ENCODE measurements around the gene FAM229A. TPM values are rescaled to one million over a fixed set of nuclear protein-coding genes. Genes with fewer than 3 reads are reported as not detected.

The FAM229A gene
- total RNA-seq (10 to 100 TPM; 10.5 to 23.5 (median 13.8) TPM), polyA plus RNA-seq (10 to 100 TPM; 10.8 to 27.6 (median 26.5) TPM)
- long read RNA-seq, donor 1, partial matches to known transcripts = 0 of 4 reads
- long read RNA-seq, donor 1, other reads (novel, unspliced or antisense) = 0 of 4 reads
- long read RNA-seq, donor 2, partial matches to known transcripts = 0 of 2 reads
- long read RNA-seq, donor 2, other reads (novel, unspliced or antisense) = 0 of 2 reads

- peaks cover 0 to 17% (median 0%) of the 10 kb centered on the region in 7 donors for H3K27me3 ChIP-seq (replicated peaks in 1 of 7)
- peak within 1 kb of the TSS in 7 of 8 donors; percentile 15 to 65 (median 48) for H3K27ac ChIP-seq
- no peak for TF ChIP-seq CTCF (IDR thresholded peaks at IDR 0.05 in 8 of 11, conservative IDR thresholded peaks at IDR 0.05 in 3 of 11)
- TF ChIP-seq POLR2A (IDR thresholded peaks at IDR 0.05) = no peak
- TF ChIP-seq POLR2AphosphoS5 (IDR thresholded peaks at IDR 0.05) = no peak
- intact Hi-C loops (cut with DNase I; ENCODE audit: low total_unique reads) = no loop called here
- peak within 1 kb of the TSS in 7 of 8 donors; percentile 15 to 61 (median 27) for H3K4me3 ChIP-seq
- no peaks in the 10 kb centered on the region for H3K9me3 ChIP-seq
- peak; percentile 56 for DNase-seq
- peaks cover 0 to 61% (median 37%) of the 10 kb centered on the region in 6 donors for H3K36me3 ChIP-seq
- H3K4me1 ChIP-seq = peaks cover 8 to 40% (median 30%) of the 10 kb centered on the region in 6 donors
- WGBS, 5 donors = 70 to 77% (median 76%) methylated on average over 17 of the region's 17 CpGs
Measured at GRCh38 chr1:32362474-32363313, at the start of gene FAM229A, which contains the start of gene TSSK3. Gene FAM229A (minus strand): TSS chr1:32362485. CDS start chr1:32362091, 394 bp downstream. Gene TSSK3 (plus strand): TSS chr1:32362539. CDS start chr1:32362702, 163 bp downstream.

DNA sequence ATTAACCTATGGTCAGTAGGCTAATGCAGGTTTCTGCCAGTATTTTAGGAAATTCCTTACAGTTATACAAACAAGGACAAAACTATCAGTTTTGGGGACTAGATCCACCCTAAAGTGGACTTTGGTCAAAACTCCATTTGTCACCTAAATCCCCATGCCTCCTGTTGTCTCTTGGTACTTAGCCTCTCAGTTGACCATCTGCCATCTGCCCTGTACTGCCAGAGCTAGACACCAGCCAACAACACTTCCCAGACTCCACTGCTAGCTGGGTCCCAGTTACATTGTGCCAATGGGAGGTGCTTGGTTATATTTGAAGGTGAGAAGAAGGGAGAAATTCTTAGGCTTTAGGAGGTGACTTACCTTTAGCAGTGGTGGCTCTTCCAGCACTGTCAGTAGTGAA, 49.0 kb upstream of the FAM229A start:
- Histone ChIP-seq H3K4me1 (peaks cover 0 to 8% (median 2%) of the 10 kb centered on the region in 6 donors), H3K9me3 (peaks cover 0 to 12% (median 6%) of the 10 kb centered on the region in 8 donors), H3K27me3 (replicated peaks in 1 of 7) (no peaks in the 10 kb centered on the region), H3K4me3 (no peak overlapping the region), H3K27ac (no peak overlapping the region), H3K36me3 (no peaks in the 10 kb centered on the region)
- intact Hi-C loops (cut with DNase I; ENCODE audit: low total_unique reads) = no loop called here
- no peak for DNase-seq
- no peak for TF ChIP-seq CTCF (IDR thresholded peaks at IDR 0.05 in 8 of 11, conservative IDR thresholded peaks at IDR 0.05 in 3 of 11)
- TF ChIP-seq POLR2AphosphoS5 (IDR thresholded peaks at IDR 0.05) = no peak
- TF ChIP-seq POLR2A (IDR thresholded peaks at IDR 0.05) = no peak

DNA sequence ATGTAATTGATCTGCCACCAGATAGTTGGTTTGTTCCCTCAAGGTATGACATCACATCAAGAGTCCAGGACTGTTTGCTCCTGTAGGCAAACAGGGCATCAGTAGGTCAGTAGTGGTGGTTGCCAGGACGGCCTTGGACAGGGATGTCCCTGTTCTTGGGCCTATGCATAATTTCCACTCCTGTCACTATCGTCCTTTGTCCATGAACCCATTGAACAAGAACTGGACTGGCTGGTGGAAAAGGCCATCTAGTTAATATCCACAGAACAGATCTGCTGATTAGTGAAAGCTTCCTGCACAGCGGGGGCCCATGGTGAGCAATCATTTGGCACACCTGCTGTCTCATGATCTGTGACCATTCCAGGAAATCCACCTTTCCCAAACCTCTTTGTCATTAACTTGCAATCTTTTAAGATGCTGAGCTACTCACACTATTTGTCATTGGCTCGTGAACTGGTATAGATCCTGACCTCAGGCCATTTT, 44.4 kb upstream of the FAM229A start:
- no peak for TF ChIP-seq POLR2AphosphoS5 (IDR thresholded peaks at IDR 0.05)
- no peak for TF ChIP-seq POLR2A (IDR thresholded peaks at IDR 0.05)
- TF ChIP-seq CTCF (IDR thresholded peaks at IDR 0.05 in 8 of 11, conservative IDR thresholded peaks at IDR 0.05 in 3 of 11) = no peak
- intact Hi-C loops (cut with DNase I; ENCODE audit: low total_unique reads) = no loop called here
- peaks cover 0 to 4% (median 0%) of the 10 kb centered on the region in 6 donors for H3K4me1 ChIP-seq
- 64 to 87% (median 82%) methylated on average over 4 of the region's 4 CpGs for WGBS, 5 donors
- no peaks in the 10 kb centered on the region for H3K9me3 ChIP-seq
- no peak overlapping the region for H3K27ac ChIP-seq
- no peak for DNase-seq
- H3K27me3 ChIP-seq (replicated peaks in 1 of 7) = no peaks in the 10 kb centered on the region
- no peaks in the 10 kb centered on the region for H3K36me3 ChIP-seq
- H3K4me3 ChIP-seq = no peak overlapping the region

Measured in spleen (tissue), 13 donors.